HG02763 (cell line): ENCODE results near the gene TPM3.
A peak's percentile ranks its signal among the peaks of the same experiment; 100 is the strongest.
"Not testable (repeated sequence)": the region's sequence is repeated elsewhere in the genome, so short reads cannot be mapped to it uniquely, and the experiment has no call there.

Experiments
- ATAC-seq: cut with Tn5 transposase; IDR thresholded peaks from one replicate; pipeline ENCODE4 v1.9.1; 2021; ENCODE audit warnings: mild to moderate bottlenecking, moderate library complexity; ENCODE audit not compliant: unreplicated experiment

The TPM3 gene

GRCh38 chr1:154206196-154206595 lies 14.3 kb upstream of the TPM3 start, which contains the start of gene CFAP141:
Gene CFAP141 (minus strand): TSS chr1:154206333. CDS start chr1:154206307, 26 bp downstream.
- ATAC-seq = no peak

DNA sequence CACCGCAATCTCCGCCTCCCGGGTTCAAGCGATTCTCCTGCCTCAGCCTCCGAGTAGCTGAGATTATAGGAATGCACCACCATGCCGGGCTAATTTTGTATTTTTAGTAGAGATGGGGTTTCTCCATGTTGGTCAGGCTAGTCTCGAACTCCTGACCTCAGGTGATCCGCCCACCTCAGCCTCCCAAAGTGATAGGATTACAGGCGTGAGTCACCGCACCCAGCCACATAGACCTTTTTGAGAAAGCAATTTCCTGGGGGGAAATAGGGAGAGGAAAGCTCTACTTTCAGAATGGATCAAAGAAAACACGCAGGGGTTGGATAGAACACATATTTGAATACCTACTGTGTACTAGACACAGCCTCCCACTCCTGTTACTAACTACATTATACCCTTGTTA lies 13.9 kb upstream of the TPM3 start:
- not testable (repeated sequence) for ATAC-seq

DNA sequence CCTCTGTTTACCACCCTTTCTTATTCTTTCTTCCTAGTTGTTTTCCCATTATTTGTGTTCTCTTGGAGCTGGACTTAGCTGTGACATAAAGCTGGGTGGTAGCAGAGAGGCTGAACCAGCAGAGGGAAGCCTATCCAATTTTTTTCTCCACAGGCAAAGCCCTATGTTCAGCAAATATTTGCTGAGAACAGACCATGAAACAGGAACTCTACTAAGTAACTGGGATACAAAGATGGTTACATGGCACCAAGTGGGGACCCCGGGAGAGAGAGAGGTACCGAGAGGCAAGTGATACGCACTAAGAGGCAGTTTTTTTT lies 7.6 kb upstream of the TPM3 start:
- ATAC-seq = no peak

DNA sequence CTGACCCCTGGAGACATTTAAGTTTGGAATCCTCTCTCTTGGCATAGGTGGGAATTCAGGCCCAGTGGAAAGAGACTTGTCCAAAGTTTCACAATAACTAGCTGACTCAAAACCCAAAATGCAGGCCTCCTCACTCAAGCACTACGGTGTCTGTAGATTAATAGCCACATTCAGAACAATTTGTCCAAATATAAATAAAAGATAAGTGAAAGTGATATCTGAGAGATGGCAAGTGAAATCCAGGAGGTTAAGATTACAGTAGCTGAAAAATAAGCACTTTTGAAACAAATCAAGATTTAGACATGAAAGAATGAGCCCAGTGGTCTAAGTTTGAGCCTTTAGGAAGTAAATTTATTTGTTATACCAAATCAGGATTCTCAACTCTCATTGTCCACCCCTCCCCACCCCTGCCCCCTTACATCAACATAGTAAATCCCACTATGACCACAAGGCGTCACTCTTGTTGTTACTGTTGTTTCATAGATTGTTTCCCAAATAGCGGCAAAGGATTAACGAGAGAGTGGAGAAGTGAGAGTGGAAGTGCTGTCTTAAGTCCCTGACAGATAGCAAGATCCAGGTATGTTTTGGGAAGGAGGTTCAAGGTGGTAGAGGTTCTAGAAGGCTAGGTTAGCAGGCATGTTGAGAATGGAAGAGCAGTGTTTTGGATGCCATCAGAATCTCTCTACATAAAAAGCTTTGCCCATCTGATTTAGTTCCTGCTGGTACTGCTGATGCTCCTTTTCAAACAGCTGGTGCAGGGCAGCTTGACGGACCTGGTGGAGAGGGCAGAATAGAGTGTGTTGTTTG lies 7.1 kb upstream of the TPM3 start:
- no peak for ATAC-seq

DNA sequence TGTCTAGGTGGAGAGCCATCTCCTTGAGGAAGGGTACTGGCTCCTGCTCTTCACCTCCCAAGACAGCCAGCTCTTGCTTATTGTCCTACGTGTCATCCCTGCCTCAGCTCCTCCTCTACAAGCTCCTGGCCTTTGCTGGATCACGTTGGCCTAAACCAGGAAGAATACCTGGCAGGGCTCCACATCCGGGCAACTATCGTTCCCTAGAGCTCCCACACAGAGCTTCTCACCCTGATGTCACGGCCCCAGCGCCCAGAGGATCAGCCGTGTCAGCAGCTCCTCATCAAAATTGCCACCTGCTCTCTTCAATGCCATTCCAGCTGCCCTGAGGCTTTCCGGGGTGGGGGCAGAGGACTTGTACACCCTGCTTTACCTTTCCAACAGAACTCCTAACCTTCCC lies 1.9 kb upstream of the TPM3 start:
- no peak for ATAC-seq

DNA sequence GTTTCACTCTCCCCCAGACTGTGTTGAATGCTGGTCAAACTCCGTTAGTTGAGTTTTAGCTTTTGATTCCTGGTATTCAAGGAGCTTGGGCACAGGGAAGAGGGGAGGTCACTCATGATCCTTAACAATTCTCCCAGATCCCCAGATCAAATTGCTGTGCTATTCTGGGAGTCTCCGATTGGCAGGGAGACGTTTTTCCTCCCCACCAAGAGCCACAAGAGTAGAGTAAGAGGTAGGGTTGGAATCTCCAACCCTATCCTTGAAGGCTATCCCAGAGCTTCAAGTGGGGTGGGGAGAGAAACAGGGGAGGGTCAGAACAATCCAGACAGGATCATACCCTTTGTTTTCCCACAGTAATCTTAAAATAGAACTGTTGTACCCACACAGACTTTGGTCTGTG lies 576 bp upstream of the TPM3 start:
- ATAC-seq = no peak

GRCh38 chr1:154190550-154190949 lies 1.4 kb downstream of the TPM3 start:
- ATAC-seq = no peak

DNA sequence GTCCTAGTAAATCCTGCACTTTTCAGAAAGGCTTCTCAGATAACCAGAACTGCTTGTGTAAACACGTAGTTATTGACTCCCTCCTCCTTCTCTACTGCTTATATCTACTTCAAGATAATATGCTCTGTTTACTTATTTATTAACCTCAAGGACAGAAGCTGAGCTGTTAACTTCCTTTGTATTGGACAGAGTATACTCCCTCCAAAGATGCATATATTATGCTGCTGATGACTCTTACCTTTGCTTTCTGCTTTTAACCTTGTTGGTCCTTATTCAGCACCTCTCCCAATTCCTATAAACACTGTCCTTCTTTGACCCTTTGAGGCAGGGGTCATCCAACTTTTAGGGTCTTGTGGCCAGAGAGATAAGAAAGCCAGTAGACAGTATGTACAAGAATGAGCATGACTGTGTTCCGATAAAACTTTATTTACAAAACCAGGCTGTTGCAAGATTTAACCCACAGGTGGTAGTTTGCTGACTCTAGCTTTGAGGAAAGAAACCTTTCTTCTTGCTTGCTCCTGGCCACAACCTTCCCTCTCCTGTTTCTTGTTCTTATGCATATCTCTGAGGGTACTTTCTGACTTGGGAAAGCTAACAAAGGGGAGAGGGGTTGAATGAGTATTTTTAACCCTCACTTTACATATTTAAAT lies 4.9 kb downstream of the TPM3 start:
- ATAC-seq = no peak

- ATAC-seq = no peak
Measured at GRCh38 chr1:154186177-154186576, 5.7 kb downstream of the TPM3 start.

GRCh38 chr1:154183046-154183915 lies 8.6 kb downstream of the TPM3 start:
- peak; percentile 70 for ATAC-seq

DNA sequence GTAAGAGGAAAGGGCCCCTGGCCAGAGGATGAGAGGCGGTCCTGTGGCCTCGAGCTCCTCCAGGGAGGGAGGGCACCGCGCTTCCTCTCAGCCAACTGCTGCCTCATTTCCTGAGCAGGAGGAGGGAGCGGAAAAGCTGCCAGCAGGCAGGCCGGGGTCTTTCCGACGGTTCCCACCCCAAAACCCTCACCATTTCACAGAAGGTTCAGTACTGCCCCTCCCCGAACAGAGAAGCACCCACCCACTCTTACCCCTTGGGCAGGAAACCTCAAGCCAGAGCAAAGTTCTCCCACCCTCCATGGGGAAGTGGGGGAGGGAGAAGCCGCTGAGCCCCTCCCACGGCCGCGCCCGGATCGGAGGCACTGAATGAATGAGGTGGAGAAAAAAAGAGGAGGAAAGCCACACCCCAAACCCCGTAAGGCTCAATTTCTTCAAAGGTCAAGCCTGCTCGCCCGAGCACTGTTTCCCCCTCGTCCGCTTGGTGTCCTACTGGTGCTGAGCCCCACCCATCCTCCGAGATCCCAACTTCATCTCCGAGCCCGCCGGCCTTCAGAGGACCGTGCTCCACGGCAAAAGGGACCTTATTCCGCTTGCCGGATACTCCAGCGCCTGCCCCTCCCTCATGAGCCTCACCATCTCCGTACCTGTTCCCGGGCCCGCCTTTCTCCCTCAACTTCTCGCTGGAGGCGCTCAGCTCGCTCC lies 9.4 kb downstream of the TPM3 start:
- ATAC-seq = peak; percentile 58

- no peak for ATAC-seq
Measured at GRCh38 chr1:154181944-154182343, 10.0 kb downstream of the TPM3 start.

GRCh38 chr1:154179946-154180687 lies 11.8 kb downstream of the TPM3 start:
- ATAC-seq = no peak

DNA sequence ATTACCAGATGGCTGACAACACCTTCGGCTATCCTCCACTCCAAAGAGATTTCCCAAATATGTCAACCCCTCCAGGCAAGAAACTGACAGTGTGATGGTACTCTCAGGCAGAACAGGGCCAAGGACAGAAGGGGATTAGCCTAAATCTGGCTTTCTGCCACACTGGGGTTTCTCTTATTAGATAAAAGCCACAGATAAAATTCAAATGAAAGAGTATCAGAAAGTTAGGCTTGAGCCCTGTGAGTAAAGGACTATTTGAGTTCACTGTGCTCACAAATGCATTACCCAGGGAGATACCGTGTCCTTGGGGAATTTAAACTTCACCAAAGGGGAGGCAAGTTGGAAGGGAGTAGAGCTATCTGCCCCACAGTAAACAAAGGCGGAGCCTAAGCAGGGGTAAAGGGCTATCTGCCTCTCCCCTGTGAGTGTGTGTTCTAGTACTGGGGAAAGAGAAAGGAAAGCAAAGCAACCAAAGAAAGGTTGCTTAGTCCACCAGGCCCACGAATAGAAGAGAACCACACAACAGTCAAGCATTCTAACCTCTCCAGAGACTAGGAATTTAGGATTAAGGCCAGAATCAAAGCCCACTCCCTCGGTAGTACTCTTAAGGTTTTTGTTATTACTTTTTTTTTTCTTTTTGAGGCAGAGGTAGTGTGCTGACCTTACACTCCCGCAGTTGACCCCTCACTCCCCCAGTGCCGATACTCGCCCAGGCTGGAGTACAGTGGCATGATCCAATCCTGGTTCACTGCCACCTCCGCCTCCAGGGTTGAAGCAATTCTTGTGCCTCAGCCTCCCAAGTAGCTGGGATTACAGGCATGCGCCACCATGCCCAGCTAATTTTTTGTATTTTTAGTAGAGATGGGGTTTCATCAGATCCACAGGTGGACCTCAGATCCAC lies 12.7 kb downstream of the TPM3 start:
- ATAC-seq = no peak

GRCh38 chr1:154178013-154178412 lies 13.9 kb downstream of the TPM3 start:
- no peak for ATAC-seq

DNA sequence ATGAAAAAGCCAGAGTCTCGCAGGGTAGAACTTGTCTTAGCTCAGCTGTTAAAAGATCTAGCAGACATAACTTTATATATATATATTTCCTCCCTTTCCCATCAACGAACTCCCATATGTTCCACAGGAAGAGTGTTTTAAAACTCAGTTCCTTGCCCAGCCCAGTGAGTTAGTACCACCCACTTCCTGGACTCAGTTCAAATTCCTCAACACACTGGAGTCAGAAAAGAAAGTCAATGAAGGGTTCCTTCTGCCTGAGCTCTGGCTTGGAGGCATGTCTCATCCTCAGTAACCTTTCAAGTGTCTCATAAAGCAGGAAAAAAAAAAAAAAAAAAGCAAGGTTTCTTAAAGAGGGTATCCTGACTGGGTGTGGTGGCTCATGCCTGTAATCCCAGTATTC lies 15.6 kb downstream of the TPM3 start:
- no peak for ATAC-seq

DNA sequence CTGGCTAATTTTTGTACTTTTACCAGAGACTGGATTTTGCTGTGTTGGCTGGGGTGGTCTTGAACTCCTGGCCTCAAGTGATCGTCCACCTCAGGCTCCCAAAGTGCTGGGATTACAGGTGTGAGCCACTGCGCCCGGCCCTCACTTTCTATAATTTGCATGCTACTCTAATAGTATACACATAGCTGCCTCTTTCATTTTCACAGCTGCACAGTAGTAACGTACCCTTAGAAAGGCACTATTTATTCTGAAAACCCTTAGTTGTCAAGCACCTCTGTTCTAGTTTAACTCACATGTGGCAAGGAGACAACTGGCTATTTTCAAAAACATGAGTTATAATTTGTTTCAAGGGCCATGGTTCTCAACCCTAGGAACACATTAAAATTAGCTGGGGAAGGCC lies 17.2 kb downstream of the TPM3 start:
- no peak for ATAC-seq

GRCh38 chr1:154171880-154172279 lies 20.0 kb downstream of the TPM3 start:
- no peak for ATAC-seq

DNA sequence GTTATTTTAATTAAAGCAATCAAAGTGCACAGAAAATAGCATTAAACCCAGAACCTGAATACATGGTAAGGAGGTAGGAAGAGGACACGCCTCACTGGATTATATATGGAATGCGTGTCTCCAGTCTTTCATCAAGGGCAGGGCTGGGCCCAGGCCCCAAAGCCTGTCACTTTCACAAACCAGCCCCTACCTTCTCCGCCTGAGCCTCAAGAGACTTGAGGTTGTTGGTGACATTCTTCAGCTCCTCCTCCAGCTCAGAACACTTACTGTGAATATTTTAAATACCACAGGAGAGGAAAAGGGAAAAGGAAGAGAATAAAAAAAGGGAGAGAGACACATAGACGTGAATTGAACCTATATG lies 20.7 kb downstream of the TPM3 start:
- ATAC-seq = no peak
